Measurements from ENCODE around the gene CEP135.

CEP135 gene

GRCh38 chr4:56048383-56048701, 99.6 kb downstream of the CEP135 start:
- H4K20me1 ChIP-seq (ENCODE audit: insufficient read depth, low read length) = no peaks in the 10 kb centered on the region
- H3K27ac ChIP-seq (ENCODE audit: low read length) = no peak overlapping the region
- ATAC-seq (ENCODE audit: insufficient read depth, low read depth) = no peak
- no peaks in the 10 kb centered on the region for H3K36me3 ChIP-seq (ENCODE audit: insufficient read depth, low read length)
- H3K4me1 ChIP-seq (ENCODE audit: insufficient read depth, low read length) = no peaks in the 10 kb centered on the region
- H3K9me3 ChIP-seq (ENCODE audit: insufficient read depth, low read length, severe bottlenecking) = no peaks in the 10 kb centered on the region
- H3K4me3 ChIP-seq (ENCODE audit: low read depth in 1 of 2, low read length in 2 of 2) = no peak overlapping the region
- H2AFZ ChIP-seq (ENCODE audit: low read depth, low read length) = no peak overlapping the region
- no peak overlapping the region for H3K9ac ChIP-seq (ENCODE audit: low read depth, low read length)
- DNase-seq = no peak
- TF ChIP-seq CTCF (IDR thresholded peaks at IDR 0.05; ENCODE audit: borderline replicate concordance, extremely low read depth, low read length, poor library complexity, severe bottlenecking) = no peak
- TF ChIP-seq EZH2 (IDR thresholded peaks at IDR 0.05; ENCODE audit: borderline replicate concordance, low read depth, low read length, severe bottlenecking) = no peak
- H3K27me3 ChIP-seq (ENCODE audit: insufficient read depth, low read length, poor library complexity) = peaks cover 2% of the 10 kb centered on the region
- no peaks in the 10 kb centered on the region for H3K79me2 ChIP-seq (ENCODE audit: insufficient read depth, low read length)
- no peak overlapping the region for H3K4me2 ChIP-seq (ENCODE audit: insufficient read depth, low read length)

- Histone ChIP-seq H4K20me1 (ENCODE audit: insufficient read depth, low read length) (no peaks in the 10 kb centered on the region), H2AFZ (ENCODE audit: low read depth, low read length) (no peak overlapping the region), H3K9me3 (ENCODE audit: insufficient read depth, low read length, severe bottlenecking) (no peaks in the 10 kb centered on the region), H3K4me2 (ENCODE audit: insufficient read depth, low read length) (no peak overlapping the region), H3K36me3 (ENCODE audit: insufficient read depth, low read length) (no peaks in the 10 kb centered on the region), H3K4me1 (ENCODE audit: insufficient read depth, low read length) (no peaks in the 10 kb centered on the region), H3K79me2 (ENCODE audit: insufficient read depth, low read length) (no peaks in the 10 kb centered on the region), H3K27ac (ENCODE audit: low read length) (no peak overlapping the region), H3K27me3 (ENCODE audit: insufficient read depth, low read length, poor library complexity) (no peaks in the 10 kb centered on the region), H3K9ac (ENCODE audit: low read depth, low read length) (no peak overlapping the region), H3K4me3 (ENCODE audit: low read depth in 1 of 2, low read length in 2 of 2) (no peak overlapping the region)
- TF ChIP-seq EZH2 (IDR thresholded peaks at IDR 0.05; ENCODE audit: borderline replicate concordance, low read depth, low read length, severe bottlenecking) = no peak
- TF ChIP-seq CTCF (IDR thresholded peaks at IDR 0.05; ENCODE audit: borderline replicate concordance, extremely low read depth, low read length, poor library complexity, severe bottlenecking) = no peak
- ATAC-seq (ENCODE audit: insufficient read depth, low read depth) = no peak
- no peak for DNase-seq
Observed at GRCh38 chr4:56048702-56049431, 100.1 kb downstream of the CEP135 start.

GRCh38 chr4:56050625-56051024, 101.9 kb downstream of the CEP135 start:
- DNase-seq = no peak
- H4K20me1 ChIP-seq (ENCODE audit: insufficient read depth, low read length) = no peaks in the 10 kb centered on the region
- H3K79me2 ChIP-seq (ENCODE audit: insufficient read depth, low read length) = no peaks in the 10 kb centered on the region
- H3K4me1 ChIP-seq (ENCODE audit: insufficient read depth, low read length) = no peaks in the 10 kb centered on the region
- no peaks in the 10 kb centered on the region for H3K9me3 ChIP-seq (ENCODE audit: insufficient read depth, low read length, severe bottlenecking)
- no peak overlapping the region for H2AFZ ChIP-seq (ENCODE audit: low read depth, low read length)
- TF ChIP-seq CTCF (IDR thresholded peaks at IDR 0.05; ENCODE audit: borderline replicate concordance, extremely low read depth, low read length, poor library complexity, severe bottlenecking) (no peak), EZH2 (IDR thresholded peaks at IDR 0.05; ENCODE audit: borderline replicate concordance, low read depth, low read length, severe bottlenecking) (no peak)
- ATAC-seq (ENCODE audit: insufficient read depth, low read depth) = no peak
- H3K4me2 ChIP-seq (ENCODE audit: insufficient read depth, low read length) = no peak overlapping the region
- H3K9ac ChIP-seq (ENCODE audit: low read depth, low read length) = no peak overlapping the region
- no peak overlapping the region for H3K27ac ChIP-seq (ENCODE audit: low read length)
- H3K27me3 ChIP-seq (ENCODE audit: insufficient read depth, low read length, poor library complexity) = no peaks in the 10 kb centered on the region
- H3K4me3 ChIP-seq (ENCODE audit: low read depth in 1 of 2, low read length in 2 of 2) = no peak overlapping the region
- H3K36me3 ChIP-seq (ENCODE audit: insufficient read depth, low read length) = no peaks in the 10 kb centered on the region
